Astrocyte (in vitro differentiated cells and primary cell): ENCODE data around the gene TBC1D2B. TPM values are rescaled to one million over a fixed set of nuclear protein-coding genes. Genes with fewer than 3 reads are reported as not detected.

Experiments
- DNase-seq: peaks from one replicate; pipeline ENCODE4 v3.0.0-alpha.2; 2010; ENCODE audit warnings: low read depth
- FAIRE-seq: peaks from 2 replicates; lab custom pipeline; 2011; peaks lifted over from hg19 to GRCh38; lab: Jason Lieb, UNC
- H2AFZ ChIP-seq: 2 replicates; pipeline ENCODE4 v1.6.0; 2012; ENCODE audit warnings: low read depth, low read length, inconsistent platforms
- H3K27ac ChIP-seq: 2 replicates; pipeline ENCODE4 v1.5.1; 2011; ENCODE audit warnings: low read depth, low read length, inconsistent platforms
- H3K27me3 ChIP-seq: 2 replicates; pipeline ENCODE4 v1.6.0; 2011; ENCODE audit warnings: low read length, inconsistent platforms; ENCODE audit not compliant: insufficient read depth
- H3K36me3 ChIP-seq: 2 replicates; pipeline ENCODE4 v1.5.1; 2011; ENCODE audit warnings: low read length, inconsistent platforms; ENCODE audit not compliant: insufficient read depth
- H3K4me1 ChIP-seq: 2 replicates; pipeline ENCODE4 v1.5.1; 2011; ENCODE audit warnings: low read length, inconsistent platforms; ENCODE audit not compliant: insufficient read depth
- H3K4me2 ChIP-seq: 2 replicates; pipeline ENCODE4 v1.6.0; 2012; ENCODE audit warnings: low read length, inconsistent platforms
- H3K4me3 ChIP-seq: 2 replicates; pipeline ENCODE4 v1.5.1; 2011; ENCODE audit warnings: low read depth, mild to moderate bottlenecking, low read length, inconsistent platforms; ENCODE audit not compliant: insufficient read depth
- H3K79me2 ChIP-seq: 2 replicates; pipeline ENCODE4 v1.6.0; 2012; ENCODE audit warnings: mild to moderate bottlenecking, low read length, inconsistent platforms; ENCODE audit not compliant: insufficient read depth
- H3K9ac ChIP-seq: 2 replicates; pipeline ENCODE4 v1.6.0; 2012; ENCODE audit warnings: mild to moderate bottlenecking, low read length, inconsistent platforms
- H3K9me3 ChIP-seq: 2 replicates; pipeline ENCODE4 v1.5.1; 2012; ENCODE audit warnings: low read depth, mild to moderate bottlenecking, low read length, inconsistent platforms; ENCODE audit not compliant: insufficient read depth
- H4K20me1 ChIP-seq: 2 replicates; pipeline ENCODE4 v1.6.0; 2012; ENCODE audit warnings: low read length, inconsistent platforms; ENCODE audit not compliant: insufficient read depth
- H3K27ac Mint-ChIP-seq: one replicate; pipeline ENCODE4 v1.8.0; 2021; ENCODE audit warnings: mild to moderate bottlenecking, mixed read lengths; ENCODE audit not compliant: unreplicated experiment
- H3K27me3 Mint-ChIP-seq: one replicate; pipeline ENCODE4 v1.8.0; 2021; ENCODE audit warnings: low read depth, mixed read lengths; ENCODE audit not compliant: unreplicated experiment
- H3K36me3 Mint-ChIP-seq: one replicate; pipeline ENCODE4 v1.8.0; 2021; ENCODE audit warnings: low read depth, mixed read lengths; ENCODE audit not compliant: unreplicated experiment
- H3K4me1 Mint-ChIP-seq: one replicate; pipeline ENCODE4 v1.8.0; 2021; ENCODE audit warnings: low read depth, mixed read lengths; ENCODE audit not compliant: unreplicated experiment
- H3K4me3 Mint-ChIP-seq: one replicate; pipeline ENCODE4 v1.8.0; 2021; ENCODE audit warnings: mild to moderate bottlenecking, moderate library complexity, mixed read lengths; ENCODE audit not compliant: unreplicated experiment
- H3K9me3 Mint-ChIP-seq: one replicate; pipeline ENCODE4 v1.8.0; 2021; ENCODE audit warnings: mild to moderate bottlenecking, mixed read lengths; ENCODE audit not compliant: unreplicated experiment
- EZH2 ChIP-seq: IDR thresholded peaks from 2 replicates; pipeline ENCODE4 v1.6.1; 2012; ENCODE audit warnings: mild to moderate bottlenecking, low read length, inconsistent platforms; ENCODE audit not compliant: insufficient read depth
- total RNA-seq: library from RNA; stranded (reverse); gene quantifications from 2 replicates; pipeline ENCODE4 v1.2.1, GENCODE V29; 2021
- TF ChIP-seq, protein P1 (sequence below): IDR thresholded peaks from 2 replicates; pipeline ENCODE4 v1.5.1; 2011; ENCODE audit warnings: low read depth, mild to moderate bottlenecking, inconsistent platforms, low read length, moderate library complexity; ENCODE audit not compliant: insufficient read depth

The TBC1D2B gene
- total RNA-seq, 1 donor from 2014 or later = 21.3 TPM

DNA sequence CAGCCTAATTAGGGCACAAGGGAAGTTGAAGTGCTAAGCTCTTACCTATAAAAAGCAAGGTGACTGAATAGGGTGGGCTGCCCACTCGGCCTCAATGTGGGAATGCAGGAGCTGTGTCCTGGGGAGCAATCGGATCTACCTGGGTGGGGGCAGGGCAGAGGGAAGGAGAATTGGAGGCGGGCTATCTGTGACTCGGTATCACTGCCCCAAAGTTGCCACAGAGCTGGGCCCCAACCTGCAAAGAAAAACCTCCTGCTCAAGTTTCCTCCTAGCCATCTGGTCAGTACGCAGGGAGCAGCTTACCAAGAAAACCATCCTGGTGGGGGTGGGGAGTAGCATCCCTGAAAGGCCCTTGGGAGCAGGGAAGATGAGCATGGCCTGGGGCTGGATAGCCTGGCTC is 43.0 kb upstream of the TBC1D2B start:
- H3K36me3 ChIP-seq = no peaks in the 10 kb centered on the region
- H3K27me3 ChIP-seq = no peaks in the 10 kb centered on the region
- Mint-ChIP-seq H3K36me3 (peaks cover 8% of the 10 kb centered on the region), H3K27ac (no peak overlapping the region), H3K4me1 (no peaks in the 10 kb centered on the region), H3K27me3 (peaks cover 16% of the 10 kb centered on the region), H3K4me3 (no peak overlapping the region), H3K9me3 (no peaks in the 10 kb centered on the region)
- no peak overlapping the region for H3K27ac ChIP-seq
- no peak for FAIRE-seq
- no peaks in the 10 kb centered on the region for H3K79me2 ChIP-seq
- H3K9me3 ChIP-seq = no peaks in the 10 kb centered on the region
- no peak overlapping the region for H3K9ac ChIP-seq
- H2AFZ ChIP-seq = no peak overlapping the region
- TF ChIP-seq, protein P1, sequence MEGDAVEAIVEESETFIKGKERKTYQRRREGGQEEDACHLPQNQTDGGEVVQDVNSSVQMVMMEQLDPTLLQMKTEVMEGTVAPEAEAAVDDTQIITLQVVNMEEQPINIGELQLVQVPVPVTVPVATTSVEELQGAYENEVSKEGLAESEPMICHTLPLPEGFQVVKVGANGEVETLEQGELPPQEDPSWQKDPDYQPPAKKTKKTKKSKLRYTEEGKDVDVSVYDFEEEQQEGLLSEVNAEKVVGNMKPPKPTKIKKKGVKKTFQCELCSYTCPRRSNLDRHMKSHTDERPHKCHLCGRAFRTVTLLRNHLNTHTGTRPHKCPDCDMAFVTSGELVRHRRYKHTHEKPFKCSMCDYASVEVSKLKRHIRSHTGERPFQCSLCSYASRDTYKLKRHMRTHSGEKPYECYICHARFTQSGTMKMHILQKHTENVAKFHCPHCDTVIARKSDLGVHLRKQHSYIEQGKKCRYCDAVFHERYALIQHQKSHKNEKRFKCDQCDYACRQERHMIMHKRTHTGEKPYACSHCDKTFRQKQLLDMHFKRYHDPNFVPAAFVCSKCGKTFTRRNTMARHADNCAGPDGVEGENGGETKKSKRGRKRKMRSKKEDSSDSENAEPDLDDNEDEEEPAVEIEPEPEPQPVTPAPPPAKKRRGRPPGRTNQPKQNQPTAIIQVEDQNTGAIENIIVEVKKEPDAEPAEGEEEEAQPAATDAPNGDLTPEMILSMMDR = no peak
- no peak for TF ChIP-seq EZH2
- H3K4me2 ChIP-seq = no peak overlapping the region
- H3K4me1 ChIP-seq = no peaks in the 10 kb centered on the region
- DNase-seq = no peak
- no peaks in the 10 kb centered on the region for H4K20me1 ChIP-seq
- H3K4me3 ChIP-seq = no peak overlapping the region

DNA sequence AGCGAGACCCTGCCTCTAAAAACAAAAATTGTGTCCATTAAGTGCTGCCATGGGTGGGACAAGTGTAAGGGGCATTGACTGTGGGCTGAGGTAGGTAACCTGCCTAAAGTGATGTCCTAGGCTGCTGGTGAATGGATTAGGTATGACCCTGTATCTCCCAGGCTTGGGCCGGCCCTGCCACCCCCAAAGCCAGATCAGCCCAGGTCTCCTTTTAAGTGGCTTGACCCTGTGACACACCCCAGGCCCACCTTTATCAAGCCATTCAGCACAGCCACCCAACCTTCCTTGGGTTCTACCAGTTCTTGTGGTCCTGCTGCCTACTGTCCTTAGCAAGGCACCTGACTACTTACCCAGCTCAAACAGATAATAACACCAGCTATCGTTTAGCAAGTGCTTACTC is 35.0 kb upstream of the TBC1D2B start:
- Mint-ChIP-seq H3K9me3 (no peaks in the 10 kb centered on the region), H3K27ac (no peak overlapping the region), H3K4me3 (no peak overlapping the region), H3K27me3 (peaks cover 23% of the 10 kb centered on the region), H3K4me1 (no peaks in the 10 kb centered on the region), H3K36me3 (no peaks in the 10 kb centered on the region)
- H3K27me3 ChIP-seq = no peaks in the 10 kb centered on the region
- H4K20me1 ChIP-seq = no peaks in the 10 kb centered on the region
- H3K27ac ChIP-seq = no peak overlapping the region
- H3K4me1 ChIP-seq = no peaks in the 10 kb centered on the region
- H3K79me2 ChIP-seq = no peaks in the 10 kb centered on the region
- H3K9me3 ChIP-seq = no peaks in the 10 kb centered on the region
- H3K36me3 ChIP-seq = no peaks in the 10 kb centered on the region
- no peak overlapping the region for H3K9ac ChIP-seq
- DNase-seq (no peak), FAIRE-seq (no peak)
- H2AFZ ChIP-seq = no peak overlapping the region
- TF ChIP-seq, protein P1 = no peak
- no peak overlapping the region for H3K4me3 ChIP-seq
- no peak overlapping the region for H3K4me2 ChIP-seq

DNA sequence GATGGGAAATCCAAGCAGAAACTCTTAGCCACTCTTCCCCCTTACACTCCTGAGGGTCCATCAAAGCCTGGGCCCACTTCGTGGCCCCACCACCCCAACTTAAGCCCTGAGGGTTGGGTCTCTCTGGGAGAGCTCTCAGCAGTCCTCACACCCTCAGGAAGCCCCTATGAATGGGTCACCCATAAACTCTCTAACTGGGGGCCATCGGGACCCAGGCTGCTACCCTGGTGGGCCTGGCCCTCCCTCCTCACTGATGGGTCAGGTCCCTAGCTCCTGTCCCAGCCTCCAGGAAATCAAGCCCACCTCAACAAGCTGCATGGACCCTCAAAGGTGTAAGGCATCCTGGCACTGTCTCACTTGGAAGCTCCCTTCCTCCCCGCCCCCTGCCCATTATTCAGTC is 34.3 kb upstream of the TBC1D2B start:
- no peak for TF ChIP-seq EZH2
- TF ChIP-seq, protein P1 = no peak
- H3K27ac ChIP-seq = no peak overlapping the region
- H3K36me3 ChIP-seq = no peaks in the 10 kb centered on the region
- no peak for DNase-seq
- H3K4me1 ChIP-seq = no peaks in the 10 kb centered on the region
- H3K9ac ChIP-seq = no peak overlapping the region
- H3K4me3 ChIP-seq = no peak overlapping the region
- no peaks in the 10 kb centered on the region for H3K9me3 Mint-ChIP-seq
- FAIRE-seq = no peak
- H3K27me3 Mint-ChIP-seq = peaks cover 23% of the 10 kb centered on the region
- H3K4me3 Mint-ChIP-seq = no peak overlapping the region
- no peak overlapping the region for H3K27ac Mint-ChIP-seq
- no peaks in the 10 kb centered on the region for H3K4me1 Mint-ChIP-seq
- H3K9me3 ChIP-seq = no peaks in the 10 kb centered on the region
- H4K20me1 ChIP-seq = no peaks in the 10 kb centered on the region
- no peaks in the 10 kb centered on the region for H3K79me2 ChIP-seq
- no peaks in the 10 kb centered on the region for H3K36me3 Mint-ChIP-seq
- no peak overlapping the region for H3K4me2 ChIP-seq
- H2AFZ ChIP-seq = no peak overlapping the region
- H3K27me3 ChIP-seq = no peaks in the 10 kb centered on the region
